ENCODE results near the gene EXT2. TPM values are rescaled to one million over a fixed set of nuclear protein-coding genes. Genes with fewer than 3 reads are reported as not detected.

The EXT2 gene
- total RNA-seq, 1 donor from 2014 or later: 67.7 TPM

DNA sequence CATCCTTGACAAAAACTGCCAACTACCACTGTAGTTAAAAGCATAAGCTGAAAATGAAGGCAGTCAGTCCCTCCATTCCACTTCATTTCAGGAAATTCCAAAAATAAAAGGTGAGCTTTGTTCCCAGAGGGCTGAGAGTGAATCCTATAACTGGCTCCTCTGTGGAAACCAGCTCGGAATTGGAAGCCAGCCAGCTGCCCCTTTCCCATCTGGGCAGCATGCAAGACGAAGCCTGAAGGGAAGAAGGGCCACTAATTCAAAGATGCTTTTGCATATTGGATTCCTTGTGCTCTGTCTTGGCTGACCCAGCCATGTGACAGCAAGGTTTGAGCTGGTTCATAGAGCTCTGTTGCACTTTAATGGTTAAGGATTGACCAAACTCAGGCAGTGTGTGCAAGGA, 131.0 kb downstream of the EXT2 start:
- H3K36me3 ChIP-seq (ENCODE audit: insufficient read depth, low read length): no peaks in the 10 kb centered on the region
- no peak overlapping the region for H3K27ac ChIP-seq (ENCODE audit: low read depth, low read length)
- H3K36me3 Mint-ChIP-seq (ENCODE audit: low read depth, unreplicated experiment): peaks cover 4% of the 10 kb centered on the region
- no peaks in the 10 kb centered on the region for H3K9me3 Mint-ChIP-seq (ENCODE audit: unreplicated experiment)
- no peak overlapping the region for H3K27ac Mint-ChIP-seq (ENCODE audit: unreplicated experiment)
- no peak for DNase-seq (ENCODE audit: low read depth)
- TF ChIP-seq, protein P1, sequence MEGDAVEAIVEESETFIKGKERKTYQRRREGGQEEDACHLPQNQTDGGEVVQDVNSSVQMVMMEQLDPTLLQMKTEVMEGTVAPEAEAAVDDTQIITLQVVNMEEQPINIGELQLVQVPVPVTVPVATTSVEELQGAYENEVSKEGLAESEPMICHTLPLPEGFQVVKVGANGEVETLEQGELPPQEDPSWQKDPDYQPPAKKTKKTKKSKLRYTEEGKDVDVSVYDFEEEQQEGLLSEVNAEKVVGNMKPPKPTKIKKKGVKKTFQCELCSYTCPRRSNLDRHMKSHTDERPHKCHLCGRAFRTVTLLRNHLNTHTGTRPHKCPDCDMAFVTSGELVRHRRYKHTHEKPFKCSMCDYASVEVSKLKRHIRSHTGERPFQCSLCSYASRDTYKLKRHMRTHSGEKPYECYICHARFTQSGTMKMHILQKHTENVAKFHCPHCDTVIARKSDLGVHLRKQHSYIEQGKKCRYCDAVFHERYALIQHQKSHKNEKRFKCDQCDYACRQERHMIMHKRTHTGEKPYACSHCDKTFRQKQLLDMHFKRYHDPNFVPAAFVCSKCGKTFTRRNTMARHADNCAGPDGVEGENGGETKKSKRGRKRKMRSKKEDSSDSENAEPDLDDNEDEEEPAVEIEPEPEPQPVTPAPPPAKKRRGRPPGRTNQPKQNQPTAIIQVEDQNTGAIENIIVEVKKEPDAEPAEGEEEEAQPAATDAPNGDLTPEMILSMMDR (IDR thresholded peaks at IDR 0.05; ENCODE audit: insufficient read depth, low read depth, low read length): no peak
- no peak for TF ChIP-seq EZH2 (IDR thresholded peaks at IDR 0.05; ENCODE audit: insufficient read depth, low read length)
- no peak overlapping the region for H3K4me2 ChIP-seq (ENCODE audit: low read length)
- no peak overlapping the region for H3K4me3 ChIP-seq (ENCODE audit: insufficient read depth, low read depth, low read length)
- FAIRE-seq: no peak
- H4K20me1 ChIP-seq (ENCODE audit: insufficient read depth, low read length): no peaks in the 10 kb centered on the region
- H3K79me2 ChIP-seq (ENCODE audit: insufficient read depth, low read length): no peaks in the 10 kb centered on the region
- H3K27me3 ChIP-seq (ENCODE audit: insufficient read depth, low read length): no peaks in the 10 kb centered on the region
- H3K9ac ChIP-seq (ENCODE audit: low read length): no peak overlapping the region
- no peaks in the 10 kb centered on the region for H3K27me3 Mint-ChIP-seq (ENCODE audit: low read depth, unreplicated experiment)
- no peak overlapping the region for H3K4me3 Mint-ChIP-seq (ENCODE audit: unreplicated experiment)
- no peaks in the 10 kb centered on the region for H3K9me3 ChIP-seq (ENCODE audit: insufficient read depth, low read depth, low read length)
- H3K4me1 ChIP-seq (ENCODE audit: insufficient read depth, low read length): peaks cover 19% of the 10 kb centered on the region
- H2AFZ ChIP-seq (ENCODE audit: low read depth, low read length): no peak overlapping the region
- H3K4me1 Mint-ChIP-seq (ENCODE audit: low read depth, unreplicated experiment): peaks cover 30% of the 10 kb centered on the region

DNA sequence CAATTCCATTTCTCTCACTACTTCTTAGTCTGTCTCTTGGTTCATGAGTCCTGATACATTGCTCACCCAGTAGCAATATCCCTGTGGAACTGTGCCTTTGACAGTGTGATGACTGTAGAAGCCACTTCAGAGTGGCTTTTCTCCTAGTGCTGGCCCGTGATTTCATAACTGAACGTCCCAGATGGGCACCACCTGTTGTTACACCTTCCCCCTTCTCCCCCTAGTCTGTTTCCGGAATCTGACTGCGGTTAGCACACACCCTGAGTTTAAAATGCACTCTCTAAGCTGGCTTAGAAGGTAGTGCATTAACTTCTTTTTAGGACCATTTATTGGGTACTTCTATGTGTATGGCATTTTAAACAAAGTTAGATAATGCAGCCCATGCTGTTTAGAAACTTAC, 131.5 kb downstream of the EXT2 start:
- peaks cover 3% of the 10 kb centered on the region for H3K36me3 Mint-ChIP-seq (ENCODE audit: low read depth, unreplicated experiment)
- peaks cover 19% of the 10 kb centered on the region for H3K4me1 ChIP-seq (ENCODE audit: insufficient read depth, low read length)
- FAIRE-seq (no peak), DNase-seq (ENCODE audit: low read depth) (no peak)
- no peaks in the 10 kb centered on the region for H3K9me3 ChIP-seq (ENCODE audit: insufficient read depth, low read depth, low read length)
- H3K9me3 Mint-ChIP-seq (ENCODE audit: unreplicated experiment): no peaks in the 10 kb centered on the region
- H3K36me3 ChIP-seq (ENCODE audit: insufficient read depth, low read length): no peaks in the 10 kb centered on the region
- no peak overlapping the region for H3K4me3 Mint-ChIP-seq (ENCODE audit: unreplicated experiment)
- no peaks in the 10 kb centered on the region for H3K79me2 ChIP-seq (ENCODE audit: insufficient read depth, low read length)
- no peaks in the 10 kb centered on the region for H3K27me3 Mint-ChIP-seq (ENCODE audit: low read depth, unreplicated experiment)
- H2AFZ ChIP-seq (ENCODE audit: low read depth, low read length): no peak overlapping the region
- H3K4me1 Mint-ChIP-seq (ENCODE audit: low read depth, unreplicated experiment): peaks cover 25% of the 10 kb centered on the region
- no peak overlapping the region for H3K27ac ChIP-seq (ENCODE audit: low read depth, low read length)
- H3K9ac ChIP-seq (ENCODE audit: low read length): no peak overlapping the region
- no peak overlapping the region for H3K4me3 ChIP-seq (ENCODE audit: insufficient read depth, low read depth, low read length)
- H4K20me1 ChIP-seq (ENCODE audit: insufficient read depth, low read length): no peaks in the 10 kb centered on the region
- no peak overlapping the region for H3K27ac Mint-ChIP-seq (ENCODE audit: unreplicated experiment)
- H3K27me3 ChIP-seq (ENCODE audit: insufficient read depth, low read length): no peaks in the 10 kb centered on the region
- no peak overlapping the region for H3K4me2 ChIP-seq (ENCODE audit: low read length)
- no peak for TF ChIP-seq EZH2 (IDR thresholded peaks at IDR 0.05; ENCODE audit: insufficient read depth, low read length)
- TF ChIP-seq, protein P1 (IDR thresholded peaks at IDR 0.05; ENCODE audit: insufficient read depth, low read depth, low read length): no peak

DNA sequence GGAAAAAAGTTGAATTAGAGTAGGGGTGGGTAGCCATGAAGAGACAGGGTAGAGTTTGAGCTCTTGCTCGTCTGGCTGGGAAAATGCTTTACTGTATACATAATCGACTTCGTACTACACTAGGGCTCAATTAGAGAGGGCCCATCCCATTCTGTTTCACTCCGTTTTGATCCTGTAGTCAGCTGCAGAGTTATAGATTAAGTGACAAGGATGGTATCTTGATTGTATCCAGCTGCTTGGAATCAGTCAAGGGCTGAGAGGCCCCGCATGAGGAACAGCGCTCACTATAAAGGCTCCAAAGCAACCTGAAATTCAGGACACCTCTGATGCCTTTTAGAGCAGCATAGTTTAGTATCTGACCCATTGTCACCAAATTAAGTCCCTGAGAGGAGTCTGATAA, 132.9 kb downstream of the EXT2 start:
- Histone ChIP-seq H3K36me3 (ENCODE audit: insufficient read depth, low read length) (no peaks in the 10 kb centered on the region), H3K4me2 (ENCODE audit: low read length) (no peak overlapping the region), H3K4me1 (ENCODE audit: insufficient read depth, low read length) (peaks cover 15% of the 10 kb centered on the region), H3K9me3 (ENCODE audit: insufficient read depth, low read depth, low read length) (no peaks in the 10 kb centered on the region), H3K27me3 (ENCODE audit: insufficient read depth, low read length) (no peaks in the 10 kb centered on the region), H3K27ac (ENCODE audit: low read depth, low read length) (no peak overlapping the region), H3K9ac (ENCODE audit: low read length) (no peak overlapping the region), H2AFZ (ENCODE audit: low read depth, low read length) (no peak overlapping the region), H3K4me3 (ENCODE audit: insufficient read depth, low read depth, low read length) (no peak overlapping the region), H4K20me1 (ENCODE audit: insufficient read depth, low read length) (no peaks in the 10 kb centered on the region), H3K79me2 (ENCODE audit: insufficient read depth, low read length) (no peaks in the 10 kb centered on the region)
- H3K36me3 Mint-ChIP-seq (ENCODE audit: low read depth, unreplicated experiment): peaks cover 2% of the 10 kb centered on the region
- no peak overlapping the region for H3K4me3 Mint-ChIP-seq (ENCODE audit: unreplicated experiment)
- DNase-seq (ENCODE audit: low read depth) (no peak), FAIRE-seq (no peak)
- no peaks in the 10 kb centered on the region for H3K27me3 Mint-ChIP-seq (ENCODE audit: low read depth, unreplicated experiment)
- TF ChIP-seq EZH2 (IDR thresholded peaks at IDR 0.05; ENCODE audit: insufficient read depth, low read length): no peak
- TF ChIP-seq, protein P1 (IDR thresholded peaks at IDR 0.05; ENCODE audit: insufficient read depth, low read depth, low read length): no peak
- H3K27ac Mint-ChIP-seq (ENCODE audit: unreplicated experiment): no peak overlapping the region
- H3K9me3 Mint-ChIP-seq (ENCODE audit: unreplicated experiment): no peaks in the 10 kb centered on the region
- peaks cover 22% of the 10 kb centered on the region for H3K4me1 Mint-ChIP-seq (ENCODE audit: low read depth, unreplicated experiment)

Data from astrocyte (in vitro differentiated cells and primary cell).